Esophagus muscularis mucosa (tissue), 4 donors: Measurements from ENCODE around the gene TNS1. TPM values are rescaled to one million over a fixed set of nuclear protein-coding genes. Genes with fewer than 3 reads are reported as not detected.

Experiments
- DNase-seq: peaks from one replicate; pipeline ENCODE4 v3.0.0-alpha.2; 2017; ENCODE audit errors: extremely low spot score
- H3K27ac ChIP-seq, 4 donors: fragments of 200-600 bp; sonication (generic); replicated peaks in 1 of 4; 1 replicate in 3 of 4; 2 replicates in 1 of 4; pipeline ENCODE4 v1.5.1; 2016 to 2019; ENCODE audit warnings: mild to moderate bottlenecking in 1 of 4
- H3K27me3 ChIP-seq, 4 donors: fragments of 200-600 bp; sonication (generic); one replicate each; pipeline versions ENCODE4 v1.5.1 to v1.6.0; 2016 to 2019
- H3K36me3 ChIP-seq, 4 donors: fragments of 200-600 bp; sonication (generic); one replicate each; pipeline ENCODE4 v1.5.1; 2016 to 2019
- H3K4me1 ChIP-seq, 4 donors: fragments of 200-600 bp; sonication (generic); one replicate each; pipeline ENCODE4 v1.5.1; 2016 to 2019
- H3K4me3 ChIP-seq, 4 donors: fragments of 200-600 bp; sonication (generic); 1 replicate in 2 of 4; 2 replicates in 2 of 4; pipeline ENCODE4 v1.5.1; 2016 to 2019; ENCODE audit warnings: mild to moderate bottlenecking in 4 of 4, moderate library complexity in 1 of 4
- H3K9me3 ChIP-seq, 4 donors: fragments of 200-600 bp; sonication (generic); 1 replicate in 3 of 4; 2 replicates in 1 of 4; pipeline ENCODE4 v1.5.1; 2016 to 2019
- CTCF ChIP-seq, 3 experiments: fragments of 200-600 bp in 2 of 3; fragments of 450-650 bp in 1 of 3; sonication (generic) in 2 of 3; IDR thresholded peaks; one replicate each; pipeline ENCODE4 v1.5.1; 2017 to 2019; ENCODE audit warnings: antibody characterized with exemption in 3 of 3, mild to moderate bottlenecking in 2 of 3, moderate library complexity in 1 of 3
- EP300 ChIP-seq: sonication (generic); formaldehyde crosslinking; IDR thresholded peaks from one replicate; pipeline ENCODE4 v1.6.1; 2017; ENCODE audit warnings: antibody characterized with exemption
- POLR2A ChIP-seq: fragments of 450-650 bp; IDR thresholded peaks from one replicate; pipeline ENCODE4 v1.6.1; 2017; ENCODE audit warnings: antibody characterized with exemption, moderate library complexity, mild to moderate bottlenecking, low read depth
- POLR2AphosphoS5 ChIP-seq, 2 donors: sonication (generic); formaldehyde crosslinking; IDR thresholded peaks; one replicate each; pipeline ENCODE4 v1.6.1; 2017; ENCODE audit warnings: antibody characterized with exemption in 2 of 2
- WGBS: methylation state at CpG from one replicate; pipeline ENCODE4 v1.1.5; 2018; 5-methylcytosine and 5-hydroxymethylcytosine counted together
- intact Hi-C: fragments of 100-400 bp; cut with DNase I; formaldehyde crosslinking; loops from one replicate; pipeline ENCODE4 v1.15.1; 2023
- total RNA-seq, 4 donors: library from RNA; depleted of rRNA; stranded (reverse); fragments of >200 nt; gene quantifications; one replicate each; pipeline versions ENCODE4 v1.1.0 to v1.2.1, GENCODE V29; 2016

TNS1 gene
- total RNA-seq, 4 donors from 2014 or later = 1,001 to 2,170 (median 1,411) TPM

- H3K9me3 ChIP-seq = peaks cover 0 to 2% (median 1%) of the 10 kb centered on the region in 4 donors
- H3K4me3 ChIP-seq = peak overlapping the region; percentile 2 to 37 (median 20)
- H3K27ac ChIP-seq = peak overlapping the region in 3 of 4 donors; percentile 9 to 21 (median 17)
- TF ChIP-seq EP300 (no peak), CTCF (IDR thresholded peaks at IDR 0.05) (peak; percentile 80 to 94 (median 82)), POLR2AphosphoS5 (IDR thresholded peaks at IDR 0.05) (peak in 1 of 2 donors; percentile 24), POLR2A (no peak)
- H3K4me1 ChIP-seq = peaks cover 24 to 59% (median 51%) of the 10 kb centered on the region in 4 donors
- intact Hi-C loops = no loop called here
- WGBS = 43% methylated on average over 8 of the region's 34 CpGs
- peaks cover 3 to 23% (median 13%) of the 10 kb centered on the region in 4 donors for H3K36me3 ChIP-seq
- H3K27me3 ChIP-seq = no peaks in the 10 kb centered on the region
- DNase-seq = no peak
These were observed 246.3 kb downstream of the TNS1 start for GRCh38 chr2:217756375-217757107.

GRCh38 chr2:217755027-217755745 lies 247.6 kb downstream of the TNS1 start:
- WGBS = 64% methylated on average over 5 of the region's 5 CpGs
- intact Hi-C loops = no loop called here
- TF ChIP-seq CTCF (IDR thresholded peaks at IDR 0.05) = no peak
- no peak for TF ChIP-seq POLR2AphosphoS5 (IDR thresholded peaks at IDR 0.05)
- no peak for DNase-seq
- H3K4me3 ChIP-seq = no peak overlapping the region
- no peaks in the 10 kb centered on the region for H3K9me3 ChIP-seq
- peak overlapping the region in 3 of 4 donors; percentile 12 to 50 (median 35) for H3K27ac ChIP-seq
- no peaks in the 10 kb centered on the region for H3K27me3 ChIP-seq
- H3K4me1 ChIP-seq = peaks cover 24 to 68% (median 53%) of the 10 kb centered on the region in 4 donors
- H3K36me3 ChIP-seq = peaks cover 3 to 22% (median 10%) of the 10 kb centered on the region in 4 donors

GRCh38 chr2:217753460-217754200 lies 249.2 kb downstream of the TNS1 start:
- DNase-seq = no peak
- WGBS = 69% methylated on average over 9 of the region's 9 CpGs
- Histone ChIP-seq H3K9me3 (no peaks in the 10 kb centered on the region), H3K4me3 (no peak overlapping the region), H3K27me3 (no peaks in the 10 kb centered on the region), H3K36me3 (peaks cover 0 to 16% (median 9%) of the 10 kb centered on the region in 4 donors), H3K4me1 (peaks cover 31 to 82% (median 62%) of the 10 kb centered on the region in 4 donors), H3K27ac (peak overlapping the region; percentile 40 to 67 (median 48))
- TF ChIP-seq CTCF (IDR thresholded peaks at IDR 0.05) = no peak
- TF ChIP-seq POLR2AphosphoS5 (IDR thresholded peaks at IDR 0.05) = no peak
- no peak for TF ChIP-seq POLR2A
- TF ChIP-seq EP300 = no peak
- intact Hi-C loops = no loop called here

GRCh38 chr2:217752714-217753459 lies 249.9 kb downstream of the TNS1 start:
- DNase-seq = no peak
- 94% methylated on average over 6 of the region's 10 CpGs for WGBS
- TF ChIP-seq POLR2A (no peak), CTCF (IDR thresholded peaks at IDR 0.05) (no peak), EP300 (no peak), POLR2AphosphoS5 (IDR thresholded peaks at IDR 0.05) (no peak)
- Histone ChIP-seq H3K4me1 (peaks cover 31 to 82% (median 62%) of the 10 kb centered on the region in 4 donors), H3K36me3 (peaks cover 0 to 13% (median 8%) of the 10 kb centered on the region in 4 donors), H3K27me3 (no peaks in the 10 kb centered on the region), H3K4me3 (no peak overlapping the region), H3K27ac (peak overlapping the region; percentile 40 to 67 (median 48)), H3K9me3 (no peaks in the 10 kb centered on the region)
- intact Hi-C loops = no loop called here
